Liver (tissue), 9 donors: Measurements from ENCODE around the gene VSX2. TPM values are rescaled to one million over a fixed set of nuclear protein-coding genes. Genes with fewer than 3 reads are reported as not detected.

Experiments
- DNase-seq: peaks from one replicate; pipeline ENCODE4 v3.0.0-alpha.2; 2017; ENCODE audit warnings: low spot score
- H3K27ac ChIP-seq, 2 donors: one replicate each; pipeline ENCODE4 v1.7.0; 2013; ENCODE audit warnings: inconsistent platforms in 2 of 2, low read length in 2 of 2, control low read depth in 1 of 2, low read depth in 1 of 2, mild to moderate bottlenecking in 1 of 2
- H3K27me3 ChIP-seq, 4 donors: one replicate each; pipeline versions ENCODE4 v1.6.1 to v1.7.0; 2013; ENCODE audit warnings: low read length in 3 of 4, inconsistent platforms in 1 of 4, mild to moderate bottlenecking in 1 of 4, moderate library complexity in 1 of 4; ENCODE audit not compliant: control insufficient read depth in 4 of 4, insufficient read depth in 4 of 4
- H3K36me3 ChIP-seq, 4 donors: one replicate each; pipeline versions ENCODE4 v1.6.1 to v1.7.0; 2013; ENCODE audit warnings: low read length in 3 of 4, mild to moderate bottlenecking in 3 of 4, low read depth in 1 of 4, moderate library complexity in 1 of 4; ENCODE audit not compliant: control insufficient read depth in 4 of 4, insufficient read depth in 3 of 4
- H3K4me1 ChIP-seq, 4 donors: one replicate each; pipeline versions ENCODE4 v1.6.1 to v1.7.0; 2013; ENCODE audit warnings: low read length in 3 of 4, mild to moderate bottlenecking in 3 of 4, moderate library complexity in 1 of 4; ENCODE audit not compliant: control insufficient read depth in 4 of 4, insufficient read depth in 4 of 4
- H3K4me3 ChIP-seq, 3 donors: one replicate each; pipeline versions ENCODE4 v1.6.1 to v1.7.0; 2013; ENCODE audit warnings: low read length in 3 of 3, control low read depth in 1 of 3, low read depth in 1 of 3, mild to moderate bottlenecking in 1 of 3
- H3K9ac ChIP-seq, 2 donors: one replicate each; pipeline ENCODE4 v1.7.0; 2013; ENCODE audit warnings: low read length in 2 of 2, mild to moderate bottlenecking in 2 of 2, moderate library complexity in 2 of 2, control low read depth in 1 of 2, low read depth in 1 of 2
- H3K9me3 ChIP-seq, 4 donors: one replicate each; pipeline versions ENCODE4 v1.6.1 to v1.7.0; 2013; ENCODE audit warnings: low read length in 3 of 4; ENCODE audit not compliant: control insufficient read depth in 4 of 4
- EGR1 ChIP-seq, 2 donors: IDR thresholded peaks; 2 replicates each; pipeline ENCODE4 v1.6.1; 2016 to 2018; ENCODE audit warnings: antibody characterized with exemption in 2 of 2, low read depth in 2 of 2
- FOXA2 ChIP-seq: IDR thresholded peaks from 2 replicates; pipeline ENCODE4 v1.6.1; 2016; ENCODE audit warnings: antibody characterized with exemption
- GABPA ChIP-seq, 2 donors: IDR thresholded peaks in 1 of 2; conservative IDR thresholded peaks in 1 of 2; 2 replicates each; pipeline ENCODE4 v1.6.1; 2016; ENCODE audit warnings: antibody characterized with exemption in 2 of 2, mild to moderate bottlenecking in 1 of 2, moderate library complexity in 1 of 2
- HNF4A ChIP-seq, 2 donors: conservative IDR thresholded peaks; 2 replicates each; pipeline ENCODE4 v1.6.1; 2016; ENCODE audit warnings: antibody characterized with exemption in 2 of 2, mild to moderate bottlenecking in 2 of 2
- HNF4G ChIP-seq: IDR thresholded peaks from 2 replicates; pipeline ENCODE4 v1.6.1; 2016; ENCODE audit warnings: antibody characterized with exemption
- JUND ChIP-seq, 2 donors: IDR thresholded peaks; 2 replicates each; pipeline ENCODE4 v1.6.1; 2016; ENCODE audit warnings: antibody characterized with exemption in 2 of 2
- RAD21 ChIP-seq, 2 donors: IDR thresholded peaks; 2 replicates each; pipeline ENCODE4 v1.6.1; 2016; ENCODE audit warnings: antibody characterized with exemption in 2 of 2, mild to moderate bottlenecking in 2 of 2
- RXRA ChIP-seq, 2 donors: IDR thresholded peaks; 2 replicates each; pipeline ENCODE4 v1.6.1; 2017 to 2018; ENCODE audit warnings: antibody characterized with exemption in 2 of 2, mild to moderate bottlenecking in 1 of 2
- YY1 ChIP-seq: IDR thresholded peaks from 2 replicates; pipeline ENCODE4 v1.6.1; 2016; ENCODE audit warnings: antibody characterized with exemption, mild to moderate bottlenecking
- WGBS: extraction: QIAGEN DNeasy Blood & Tissue Kit; methylation state at CpG from one replicate; pipeline ENCODE4 v1.1.7; 2013; 5-methylcytosine and 5-hydroxymethylcytosine counted together
- polyA plus RNA-seq, 2 donors: library from polyadenylated mRNA; stranded (reverse) in 1 of 2; unstranded in 1 of 2; fragments of 200-250 nt in 1 of 2; fragments of >200 nt in 1 of 2; fragmentation: Nextera tagmentation in 1 of 2; extraction: Ambion mirVana in 1 of 2; gene quantifications; one replicate each; pipeline versions ENCODE4 v1.2.1 to v1.2.3, GENCODE V29; 2013 to 2015
- total RNA-seq, 2 donors: library from RNA; depleted of rRNA; stranded (reverse); fragments of >200 nt; gene quantifications; one replicate each; pipeline ENCODE4 v1.2.3, GENCODE V29; 2014
- TF ChIP-seq, protein P1 (sequence below): IDR thresholded peaks from 2 replicates; pipeline ENCODE4 v1.6.1; 2016; ENCODE audit warnings: antibody characterized with exemption
- TF ChIP-seq, protein P2 (sequence below): fragments of 150-350 bp; IDR thresholded peaks from 2 replicates; pipeline ENCODE4 v1.5.1; 2017; ENCODE audit warnings: improper control_type of control experiment, low read depth, low read length; ENCODE audit not compliant: missing input control
- TF ChIP-seq, protein P3 (sequence below): IDR thresholded peaks from 2 replicates; pipeline ENCODE4 v1.6.1; 2016; ENCODE audit warnings: antibody characterized with exemption, mild to moderate bottlenecking
- TF ChIP-seq, protein P4 (sequence below): IDR thresholded peaks from 2 replicates; pipeline ENCODE4 v1.6.1; 2016; ENCODE audit warnings: antibody characterized with exemption
- TF ChIP-seq, protein P5 (sequence below): IDR thresholded peaks from 2 replicates; pipeline ENCODE4 v1.6.1; 2016; ENCODE audit warnings: antibody characterized with exemption
- donor health status: healthy.
- donor health status: healthy.
- donor health status: healthy.
- donor health status: healthy.
- donor health status: healthy.

VSX2 gene
- total and polyA plus RNA-seq, 4 donors = not detected

DNA sequence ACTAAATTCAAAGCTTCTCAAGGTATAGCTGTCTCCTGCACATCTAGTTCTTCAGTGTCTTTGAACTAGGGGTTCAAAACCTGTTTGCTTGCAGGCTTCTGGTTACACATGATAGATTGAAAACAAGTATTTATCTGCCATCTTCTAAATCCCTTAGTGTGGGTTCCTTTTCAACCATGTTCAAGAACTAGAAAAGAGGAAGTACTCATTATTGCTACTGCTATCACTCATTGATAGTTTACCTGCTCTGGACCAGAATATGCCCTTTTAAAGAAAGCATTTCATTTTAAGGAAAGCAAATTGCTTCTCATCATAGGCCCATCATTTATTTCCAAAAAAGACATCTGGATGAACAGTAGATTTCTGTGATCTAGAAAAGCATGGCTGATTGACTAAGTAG is 37.1 kb upstream of the VSX2 start:
- no peaks in the 10 kb centered on the region for H3K27me3 ChIP-seq
- H3K27ac ChIP-seq = no peak overlapping the region
- H3K9ac ChIP-seq = no peak overlapping the region
- H3K9me3 ChIP-seq = no peaks in the 10 kb centered on the region
- H3K36me3 ChIP-seq = peaks cover 0 to 16% (median 7%) of the 10 kb centered on the region in 4 donors
- no peaks in the 10 kb centered on the region for H3K4me1 ChIP-seq
- DNase-seq = no peak
- TF ChIP-seq HNF4G = no peak
- TF ChIP-seq RXRA (IDR thresholded peaks at IDR 0.05) = no peak
- TF ChIP-seq YY1 = no peak
- TF ChIP-seq, protein P1, sequence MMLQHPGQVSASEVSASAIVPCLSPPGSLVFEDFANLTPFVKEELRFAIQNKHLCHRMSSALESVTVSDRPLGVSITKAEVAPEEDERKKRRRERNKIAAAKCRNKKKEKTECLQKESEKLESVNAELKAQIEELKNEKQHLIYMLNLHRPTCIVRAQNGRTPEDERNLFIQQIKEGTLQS = no peak
- no peak for TF ChIP-seq JUND (IDR thresholded peaks at IDR 0.05)
- TF ChIP-seq, protein P2, sequence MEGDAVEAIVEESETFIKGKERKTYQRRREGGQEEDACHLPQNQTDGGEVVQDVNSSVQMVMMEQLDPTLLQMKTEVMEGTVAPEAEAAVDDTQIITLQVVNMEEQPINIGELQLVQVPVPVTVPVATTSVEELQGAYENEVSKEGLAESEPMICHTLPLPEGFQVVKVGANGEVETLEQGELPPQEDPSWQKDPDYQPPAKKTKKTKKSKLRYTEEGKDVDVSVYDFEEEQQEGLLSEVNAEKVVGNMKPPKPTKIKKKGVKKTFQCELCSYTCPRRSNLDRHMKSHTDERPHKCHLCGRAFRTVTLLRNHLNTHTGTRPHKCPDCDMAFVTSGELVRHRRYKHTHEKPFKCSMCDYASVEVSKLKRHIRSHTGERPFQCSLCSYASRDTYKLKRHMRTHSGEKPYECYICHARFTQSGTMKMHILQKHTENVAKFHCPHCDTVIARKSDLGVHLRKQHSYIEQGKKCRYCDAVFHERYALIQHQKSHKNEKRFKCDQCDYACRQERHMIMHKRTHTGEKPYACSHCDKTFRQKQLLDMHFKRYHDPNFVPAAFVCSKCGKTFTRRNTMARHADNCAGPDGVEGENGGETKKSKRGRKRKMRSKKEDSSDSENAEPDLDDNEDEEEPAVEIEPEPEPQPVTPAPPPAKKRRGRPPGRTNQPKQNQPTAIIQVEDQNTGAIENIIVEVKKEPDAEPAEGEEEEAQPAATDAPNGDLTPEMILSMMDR = no peak
- no peak for TF ChIP-seq EGR1 (IDR thresholded peaks at IDR 0.05; ENCODE audit: low read depth in 2 of 2)
- TF ChIP-seq RAD21 (IDR thresholded peaks at IDR 0.05) = no peak
- H3K4me3 ChIP-seq = no peak overlapping the region

DNA sequence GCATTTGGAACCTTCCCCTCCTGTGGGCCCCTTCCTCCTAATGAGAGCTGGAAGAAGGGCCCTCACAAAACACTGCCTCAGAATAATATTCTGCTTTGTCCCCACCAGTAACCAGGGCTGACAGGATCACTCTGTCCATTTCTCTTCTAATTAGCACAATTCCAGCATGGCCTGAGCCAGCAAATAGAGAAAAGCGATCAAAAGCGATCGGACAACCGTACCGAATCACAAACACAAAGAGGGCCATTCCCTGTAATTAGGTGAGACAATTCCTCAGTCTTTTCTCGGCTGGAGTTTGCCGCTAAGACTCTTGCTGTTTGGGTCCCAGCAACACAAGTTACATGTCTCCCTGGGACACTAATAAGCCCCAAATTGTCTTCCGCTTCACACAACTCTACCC is 35.6 kb upstream of the VSX2 start:
- 99% methylated on average over 8 of the region's 8 CpGs for WGBS
- no peak overlapping the region for H3K9ac ChIP-seq
- no peaks in the 10 kb centered on the region for H3K9me3 ChIP-seq
- no peaks in the 10 kb centered on the region for H3K27me3 ChIP-seq
- peaks cover 0 to 16% (median 7%) of the 10 kb centered on the region in 4 donors for H3K36me3 ChIP-seq
- DNase-seq = no peak
- TF ChIP-seq HNF4A (conservative IDR thresholded peaks at IDR 0.05) (no peak), RAD21 (IDR thresholded peaks at IDR 0.05) (no peak), HNF4G (no peak), GABPA (IDR thresholded peaks at IDR 0.05 in 1 of 2, conservative IDR thresholded peaks at IDR 0.05 in 1 of 2) (no peak), YY1 (no peak), JUND (IDR thresholded peaks at IDR 0.05) (no peak), FOXA2 (no peak), EGR1 (IDR thresholded peaks at IDR 0.05; ENCODE audit: low read depth in 2 of 2) (no peak)
- TF ChIP-seq, protein P3, sequence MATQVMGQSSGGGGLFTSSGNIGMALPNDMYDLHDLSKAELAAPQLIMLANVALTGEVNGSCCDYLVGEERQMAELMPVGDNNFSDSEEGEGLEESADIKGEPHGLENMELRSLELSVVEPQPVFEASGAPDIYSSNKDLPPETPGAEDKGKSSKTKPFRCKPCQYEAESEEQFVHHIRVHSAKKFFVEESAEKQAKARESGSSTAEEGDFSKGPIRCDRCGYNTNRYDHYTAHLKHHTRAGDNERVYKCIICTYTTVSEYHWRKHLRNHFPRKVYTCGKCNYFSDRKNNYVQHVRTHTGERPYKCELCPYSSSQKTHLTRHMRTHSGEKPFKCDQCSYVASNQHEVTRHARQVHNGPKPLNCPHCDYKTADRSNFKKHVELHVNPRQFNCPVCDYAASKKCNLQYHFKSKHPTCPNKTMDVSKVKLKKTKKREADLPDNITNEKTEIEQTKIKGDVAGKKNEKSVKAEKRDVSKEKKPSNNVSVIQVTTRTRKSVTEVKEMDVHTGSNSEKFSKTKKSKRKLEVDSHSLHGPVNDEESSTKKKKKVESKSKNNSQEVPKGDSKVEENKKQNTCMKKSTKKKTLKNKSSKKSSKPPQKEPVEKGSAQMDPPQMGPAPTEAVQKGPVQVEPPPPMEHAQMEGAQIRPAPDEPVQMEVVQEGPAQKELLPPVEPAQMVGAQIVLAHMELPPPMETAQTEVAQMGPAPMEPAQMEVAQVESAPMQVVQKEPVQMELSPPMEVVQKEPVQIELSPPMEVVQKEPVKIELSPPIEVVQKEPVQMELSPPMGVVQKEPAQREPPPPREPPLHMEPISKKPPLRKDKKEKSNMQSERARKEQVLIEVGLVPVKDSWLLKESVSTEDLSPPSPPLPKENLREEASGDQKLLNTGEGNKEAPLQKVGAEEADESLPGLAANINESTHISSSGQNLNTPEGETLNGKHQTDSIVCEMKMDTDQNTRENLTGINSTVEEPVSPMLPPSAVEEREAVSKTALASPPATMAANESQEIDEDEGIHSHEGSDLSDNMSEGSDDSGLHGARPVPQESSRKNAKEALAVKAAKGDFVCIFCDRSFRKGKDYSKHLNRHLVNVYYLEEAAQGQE = no peak
- TF ChIP-seq, protein P4, sequence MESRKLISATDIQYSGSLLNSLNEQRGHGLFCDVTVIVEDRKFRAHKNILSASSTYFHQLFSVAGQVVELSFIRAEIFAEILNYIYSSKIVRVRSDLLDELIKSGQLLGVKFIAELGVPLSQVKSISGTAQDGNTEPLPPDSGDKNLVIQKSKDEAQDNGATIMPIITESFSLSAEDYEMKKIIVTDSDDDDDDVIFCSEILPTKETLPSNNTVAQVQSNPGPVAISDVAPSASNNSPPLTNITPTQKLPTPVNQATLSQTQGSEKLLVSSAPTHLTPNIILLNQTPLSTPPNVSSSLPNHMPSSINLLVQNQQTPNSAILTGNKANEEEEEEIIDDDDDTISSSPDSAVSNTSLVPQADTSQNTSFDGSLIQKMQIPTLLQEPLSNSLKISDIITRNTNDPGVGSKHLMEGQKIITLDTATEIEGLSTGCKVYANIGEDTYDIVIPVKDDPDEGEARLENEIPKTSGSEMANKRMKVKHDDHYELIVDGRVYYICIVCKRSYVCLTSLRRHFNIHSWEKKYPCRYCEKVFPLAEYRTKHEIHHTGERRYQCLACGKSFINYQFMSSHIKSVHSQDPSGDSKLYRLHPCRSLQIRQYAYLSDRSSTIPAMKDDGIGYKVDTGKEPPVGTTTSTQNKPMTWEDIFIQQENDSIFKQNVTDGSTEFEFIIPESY = no peak
- TF ChIP-seq, protein P5, sequence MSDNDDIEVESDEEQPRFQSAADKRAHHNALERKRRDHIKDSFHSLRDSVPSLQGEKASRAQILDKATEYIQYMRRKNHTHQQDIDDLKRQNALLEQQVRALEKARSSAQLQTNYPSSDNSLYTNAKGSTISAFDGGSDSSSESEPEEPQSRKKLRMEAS = no peak
- TF ChIP-seq, protein P1 = no peak
- TF ChIP-seq, protein P2 = no peak
- H3K4me1 ChIP-seq = no peaks in the 10 kb centered on the region
- no peak overlapping the region for H3K4me3 ChIP-seq
- no peak overlapping the region for H3K27ac ChIP-seq
